H1 (cell line): ENCODE results near the gene UNC50. TPM values are rescaled to one million over a fixed set of nuclear protein-coding genes. Genes with fewer than 3 reads are reported as not detected.

ENCODE experiments used
- CTCF ChIA-PET: fragments of 300-600 bp; sonication (Branson Sonifier 250); formaldehyde crosslinking; loops from one replicate; lab custom pipeline; 2021; ENCODE audit not compliant: partially characterized antibody; lab: Charles Lee
- POLR2A ChIA-PET: fragments of 300-600 bp; sonication (Branson Sonifier 250); formaldehyde crosslinking; loops from one replicate; lab custom pipeline; 2021; ENCODE audit warnings: inconsistent platforms; ENCODE audit not compliant: partially characterized antibody; lab: Charles Lee
- DNase-seq, 2 experiments: peaks; one replicate each; pipeline versions ENCODE4 v3.0.0 to v3.0.0-alpha.2; 2010 to 2022; ENCODE audit warnings: low spot score in 2 of 2, low read depth in 1 of 2, mixed read lengths in 1 of 2
- FAIRE-seq: peaks from 2 replicates; lab custom pipeline; 2011; peaks lifted over from hg19 to GRCh38; lab: Jason Lieb, UNC
- H2AFZ ChIP-seq: 2 replicates; pipeline ENCODE4 v1.8.1; 2012; ENCODE audit warnings: low read length, inconsistent platforms
- H2AK5ac ChIP-seq: 2 replicates; pipeline ENCODE4 v1.6.1; 2013; ENCODE audit warnings: low read depth, low read length
- H2BK120ac ChIP-seq: replicated peaks from 2 replicates; pipeline ENCODE3; 2013; ENCODE audit warnings: low read depth, low read length, inconsistent platforms
- H2BK12ac ChIP-seq: 2 replicates; pipeline ENCODE4 v1.6.1; 2013; ENCODE audit warnings: low read depth, low read length
- H2BK15ac ChIP-seq: 2 replicates; pipeline ENCODE4 v1.6.1; 2013; ENCODE audit warnings: low read length
- H2BK20ac ChIP-seq: 2 replicates; pipeline ENCODE4 v1.6.1; 2013; ENCODE audit warnings: low read length
- H2BK5ac ChIP-seq: 2 replicates; pipeline ENCODE4 v1.6.1; 2013; ENCODE audit warnings: low read depth, low read length
- H3K14ac ChIP-seq: 2 replicates; pipeline ENCODE4 v1.6.1; 2013; ENCODE audit warnings: inconsistent platforms; ENCODE audit not compliant: insufficient read length
- H3K18ac ChIP-seq: 2 replicates; pipeline ENCODE4 v1.6.1; 2013; ENCODE audit warnings: low read length; ENCODE audit errors: extremely low read depth
- H3K23ac ChIP-seq: 2 replicates; pipeline ENCODE4 v1.6.1; 2013; ENCODE audit warnings: inconsistent platforms; ENCODE audit not compliant: insufficient read length
- H3K23me2 ChIP-seq: 2 replicates; pipeline ENCODE4 v1.6.1; 2013; ENCODE audit warnings: low read depth, low read length
- H3K27ac ChIP-seq: 2 replicates; pipeline ENCODE4 v1.6.1; 2011; ENCODE audit warnings: low read depth, low read length, inconsistent platforms
- H3K27me3 ChIP-seq, 4 experiments: replicated peaks in 1 of 4; 1 replicate in 1 of 4; 2 replicates in 3 of 4; pipeline versions ENCODE4 v1.6.1 to v1.8.1; 2011 to 2013; ENCODE audit warnings: low read length in 3 of 4, mild to moderate bottlenecking in 3 of 4, inconsistent platforms in 2 of 4, mixed read lengths in 2 of 4, moderate library complexity in 1 of 4; ENCODE audit not compliant: control insufficient read depth in 3 of 4, insufficient read depth in 3 of 4; ENCODE audit errors: extremely low read depth in 1 of 4
- H3K36me3 ChIP-seq, 4 experiments: 2 replicates each; pipeline versions ENCODE4 v1.6.1 to v1.8.1; 2011 to 2013; ENCODE audit warnings: mild to moderate bottlenecking in 4 of 4, low read length in 3 of 4, moderate library complexity in 2 of 4, control low read depth in 1 of 4, inconsistent platforms in 1 of 4; ENCODE audit not compliant: insufficient read depth in 4 of 4, control insufficient read depth in 2 of 4
- H3K4ac ChIP-seq: replicated peaks from 2 replicates; pipeline ENCODE3; 2013; ENCODE audit warnings: low read length, low read depth, mixed read lengths, inconsistent platforms; ENCODE audit not compliant: insufficient read length
- H3K4me1 ChIP-seq, 4 experiments: replicated peaks in 1 of 4; 1 replicate in 1 of 4; 2 replicates in 3 of 4; pipeline versions ENCODE4 v1.6.1 to v1.8.1; 2011 to 2013; ENCODE audit warnings: low read length in 3 of 4, inconsistent platforms in 2 of 4, mixed read lengths in 1 of 4; ENCODE audit not compliant: insufficient read depth in 4 of 4, control insufficient read depth in 3 of 4
- H3K4me2 ChIP-seq, 2 experiments: 2 replicates each; pipeline versions ENCODE4 v1.6.1 to v1.8.1; 2011 to 2013; ENCODE audit warnings: low read depth in 2 of 2, low read length in 2 of 2, control low read depth in 1 of 2, inconsistent platforms in 1 of 2, mild to moderate bottlenecking in 1 of 2; ENCODE audit not compliant: insufficient read depth in 1 of 2
- H3K4me3 ChIP-seq, 4 experiments: fragments of 200-600, 300-600 bp in 1 of 4; sonication (generic), shearing (Covaris generic), sonication (Bioruptor Twin) in 1 of 4; 2 replicates each; pipeline versions ENCODE4 v1.5.1 to v1.8.1; 2011 to 2016; ENCODE audit warnings: low read length in 4 of 4, low read depth in 3 of 4, control low read depth in 2 of 4, inconsistent platforms in 2 of 4, mild to moderate bottlenecking in 2 of 4, mixed read lengths in 1 of 4, moderate library complexity in 1 of 4; ENCODE audit not compliant: insufficient read depth in 2 of 4; ENCODE audit errors: extremely low read depth in 1 of 4
- H3K56ac ChIP-seq: replicated peaks from 2 replicates; pipeline ENCODE3; 2013; ENCODE audit warnings: low read depth, mild to moderate bottlenecking, mixed read lengths, low read length, inconsistent platforms; ENCODE audit not compliant: insufficient read length
- H3K79me1 ChIP-seq: 2 replicates; pipeline ENCODE4 v1.6.1; 2013; ENCODE audit warnings: low read depth, low read length, control low read depth
- H3K79me2 ChIP-seq, 2 experiments: 2 replicates each; pipeline versions ENCODE4 v1.6.1 to v1.8.1; 2012 to 2013; ENCODE audit warnings: low read length in 2 of 2, mild to moderate bottlenecking in 2 of 2, inconsistent platforms in 1 of 2; ENCODE audit not compliant: insufficient read depth in 2 of 2, control insufficient read depth in 1 of 2
- H3K9ac ChIP-seq, 4 experiments: replicated peaks in 1 of 4; 1 replicate in 1 of 4; 2 replicates in 3 of 4; pipeline versions ENCODE4 v1.6.1 to v1.8.1; 2011 to 2013; ENCODE audit warnings: low read depth in 3 of 4, low read length in 3 of 4, control low read depth in 2 of 4, mild to moderate bottlenecking in 2 of 4, moderate library complexity in 2 of 4, inconsistent platforms in 1 of 4; ENCODE audit errors: extremely low read depth in 1 of 4
- H3K9me3 ChIP-seq, 2 experiments: 2 replicates each; pipeline versions ENCODE4 v1.6.1 to v1.8.1; 2012 to 2013; ENCODE audit warnings: mild to moderate bottlenecking in 2 of 2, moderate library complexity in 2 of 2, control low read depth in 1 of 2, inconsistent platforms in 1 of 2, low read depth in 1 of 2, low read length in 1 of 2, mixed read lengths in 1 of 2; ENCODE audit not compliant: insufficient read depth in 2 of 2
- H4K20me1 ChIP-seq, 2 experiments: replicated peaks in 1 of 2; 2 replicates each; pipeline versions ENCODE3 to v1.8.1; 2011 to 2013; ENCODE audit warnings: inconsistent platforms in 2 of 2, low read length in 2 of 2, mild to moderate bottlenecking in 1 of 2; ENCODE audit not compliant: insufficient read depth in 2 of 2, control insufficient read depth in 1 of 2
- H4K5ac ChIP-seq: 2 replicates; pipeline ENCODE4 v1.6.1; 2013; ENCODE audit warnings: low read length, low read depth, mixed read lengths, inconsistent platforms; ENCODE audit not compliant: insufficient read length
- H4K8ac ChIP-seq: 2 replicates; pipeline ENCODE4 v1.8.0; 2013; ENCODE audit warnings: mild to moderate bottlenecking, moderate library complexity, low read length, inconsistent platforms; ENCODE audit not compliant: insufficient read depth; ENCODE audit errors: extremely low read depth
- H4K91ac ChIP-seq: replicated peaks from 2 replicates; pipeline ENCODE3; 2013; ENCODE audit warnings: low read length, mixed read lengths, inconsistent platforms; ENCODE audit not compliant: insufficient read length
- CHD2 ChIP-seq: IDR thresholded peaks from 2 replicates; pipeline ENCODE4 v1.6.1; 2012; ENCODE audit warnings: low read length, improper control_type of control experiment
- HDAC6 ChIP-seq: IDR thresholded peaks from one replicate; pipeline ENCODE4 v1.7.1; 2012; ENCODE audit warnings: low read depth, mild to moderate bottlenecking, inconsistent platforms, low read length, moderate library complexity
- NRF1 ChIP-seq: IDR thresholded peaks from 2 replicates; pipeline ENCODE4 v1.6.1; 2011; ENCODE audit warnings: mild to moderate bottlenecking, low read depth, low read length, improper control_type of control experiment
- SIX5 ChIP-seq: IDR thresholded peaks from 2 replicates; pipeline ENCODE4 v1.6.1; 2011; ENCODE audit warnings: mild to moderate bottlenecking, low read depth, low read length
- WGBS, 2 experiments: shearing (Covaris generic) in 1 of 2; methylation state at CpG; one replicate each; pipeline versions ENCODE4 v1.1.6 to v1.1.7; 2013 to 2015; ENCODE audit warnings: low lambda C conversion rate in 2 of 2, mixed read lengths in 2 of 2, inconsistent platforms in 1 of 2, low coverage in 1 of 2, missing lambda C conversion rate in 1 of 2; ENCODE audit not compliant: insufficient replicate concordance in 2 of 2, insufficient coverage in 1 of 2, insufficient read length in 1 of 2; ENCODE audit errors: extremely low coverage in 1 of 2, missing lambda C conversion rate in 1 of 2; 5-methylcytosine and 5-hydroxymethylcytosine counted together
- polyA plus RNA-seq, 7 experiments: library from polyadenylated mRNA; depleted of rRNA in 3 of 7; stranded (reverse) in 5 of 7; unstranded in 2 of 7; fragments of >200 nt in 5 of 7; fragments of 200-250 nt in 2 of 7; gene quantifications; 1 replicate in 5 of 7; 2 replicates in 1 of 7; 4 replicates in 1 of 7; pipeline versions ENCODE4 v1.2.1 to v1.2.3, GENCODE V29; 2011 to 2013; ENCODE audit warnings: missing spikeins in 2 of 7, mixed read lengths in 2 of 7
- total RNA-seq: library from RNA; stranded (reverse); fragmentation: NEBNext Ultra II Directional; extraction: Animal tissue kit (Norgen Biotek cat#: 25700); gene quantifications from 2 replicates; pipeline ENCODE4 v1.2.1, GENCODE V29; 2021

Gene UNC50
- total and polyA plus RNA-seq, 2 of the 8 experiments (the other 6 are each of a cell fraction or from before 2014, with no cell fraction given), result 33.4 to 58.5 TPM

DNA sequence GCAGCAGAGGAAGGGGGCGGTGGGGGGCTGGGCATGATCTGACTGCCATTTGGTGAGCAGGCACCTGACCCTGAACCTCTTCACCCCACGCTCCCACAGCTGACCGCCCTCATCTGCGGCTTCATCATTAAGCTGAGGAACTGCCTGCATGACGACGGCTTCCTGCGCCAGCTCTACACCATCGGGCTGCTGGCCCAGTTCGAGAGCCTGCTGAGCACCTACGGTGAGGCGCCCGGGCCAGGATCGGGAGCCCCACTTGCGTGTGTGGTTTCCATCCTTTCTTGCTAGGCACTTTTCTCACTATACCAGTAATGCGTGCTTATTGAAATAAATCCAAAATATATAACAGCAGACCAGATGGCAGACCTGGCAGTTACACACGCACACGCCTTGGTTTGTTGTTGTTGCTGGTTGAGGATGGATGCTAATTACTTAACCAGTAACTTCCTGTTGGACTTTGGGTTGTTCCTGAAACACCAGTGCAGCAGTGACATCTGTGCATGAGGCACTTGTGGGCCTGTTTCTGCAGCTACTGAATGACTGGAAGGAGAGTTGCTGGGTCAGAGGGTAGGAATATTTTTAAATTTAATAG is 43.8 kb upstream of the UNC50 start:
- H3K9me3 ChIP-seq, result no peaks in the 10 kb centered on the region
- H3K18ac ChIP-seq, result no peak overlapping the region
- no peaks in the 10 kb centered on the region for H3K27me3 ChIP-seq
- 94% methylated on average over 17 of the region's 17 CpGs; no CpG with 5 or more reads in 1 of the 2 experiments for WGBS, 2 experiments
- H3K14ac ChIP-seq, result no peak overlapping the region
- no peak overlapping the region for H2BK120ac ChIP-seq
- no peak overlapping the region for H2BK5ac ChIP-seq
- H4K5ac ChIP-seq, result no peak overlapping the region
- H2AK5ac ChIP-seq, result no peak overlapping the region
- H3K23me2 ChIP-seq, result no peaks in the 10 kb centered on the region
- no peak overlapping the region for H3K23ac ChIP-seq
- ChIA-PET CTCF (no interaction called here), POLR2A (no interaction called here)
- H3K9ac ChIP-seq, result no peak overlapping the region
- no peak for FAIRE-seq
- no peak overlapping the region for H4K8ac ChIP-seq
- H3K4me3 ChIP-seq, result no peak overlapping the region
- peaks cover 7 to 39% (median 27%) of the 10 kb centered on the region in 4 experiments; a peak in 7 of 8 replicates for H3K36me3 ChIP-seq
- no peak overlapping the region for H2BK12ac ChIP-seq
- no peak overlapping the region for H2BK20ac ChIP-seq
- no peak overlapping the region for H3K4ac ChIP-seq
- no peaks in the 10 kb centered on the region for H3K79me1 ChIP-seq
- no peak overlapping the region for H3K4me2 ChIP-seq
- no peaks in the 10 kb centered on the region for H3K79me2 ChIP-seq
- peaks cover 0 to 3% of the 10 kb centered on the region in 2 experiments for H4K20me1 ChIP-seq
- TF ChIP-seq CHD2 (no peak), NRF1 (no peak), HDAC6 (no peak), SIX5 (no peak)
- TF ChIP-seq, all 59 proteins: peak for 0
- no peak overlapping the region for H2AFZ ChIP-seq
- no peaks in the 10 kb centered on the region for H3K4me1 ChIP-seq
- DNase-seq, result no peak
- H3K56ac ChIP-seq, result no peak overlapping the region
- no peak overlapping the region for H3K27ac ChIP-seq
- H4K91ac ChIP-seq, result no peak overlapping the region
- H2BK15ac ChIP-seq, result no peak overlapping the region
